ENCODE results near the gene ARPC1A.

Gene ARPC1A

GRCh38 chr7:99410635-99411034 lies 84.9 kb downstream of the ARPC1A start:
- DNase-seq, result no peak

- DNase-seq, result peak; percentile 31 to 35
Observed at GRCh38 chr7:99415513-99416127, 89.9 kb downstream of the ARPC1A start.

Data from CD4-positive, alpha-beta T cell treated with Interleukin-1 beta for 1 hour (primary cell).